H1 (cell line): ENCODE data around the gene TRIM24. TPM values are rescaled to one million over a fixed set of nuclear protein-coding genes. Genes with fewer than 3 reads are reported as not detected.

Experiments
- CTCF ChIA-PET: fragments of 300-600 bp; sonication (Branson Sonifier 250); formaldehyde crosslinking; loops from one replicate; lab custom pipeline; 2021; ENCODE audit not compliant: partially characterized antibody; lab: Charles Lee
- POLR2A ChIA-PET: fragments of 300-600 bp; sonication (Branson Sonifier 250); formaldehyde crosslinking; loops from one replicate; lab custom pipeline; 2021; ENCODE audit warnings: inconsistent platforms; ENCODE audit not compliant: partially characterized antibody; lab: Charles Lee
- DNase-seq, 2 experiments: peaks; one replicate each; pipeline versions ENCODE4 v3.0.0 to v3.0.0-alpha.2; 2010 to 2022; ENCODE audit warnings: low spot score in 2 of 2, low read depth in 1 of 2, mixed read lengths in 1 of 2
- FAIRE-seq: peaks from 2 replicates; lab custom pipeline; 2011; peaks lifted over from hg19 to GRCh38; lab: Jason Lieb, UNC
- H2AFZ ChIP-seq: 2 replicates; pipeline ENCODE4 v1.8.1; 2012; ENCODE audit warnings: low read length, inconsistent platforms
- H2AK5ac ChIP-seq: 2 replicates; pipeline ENCODE4 v1.6.1; 2013; ENCODE audit warnings: low read depth, low read length
- H2BK120ac ChIP-seq: replicated peaks from 2 replicates; pipeline ENCODE3; 2013; ENCODE audit warnings: low read depth, low read length, inconsistent platforms
- H2BK12ac ChIP-seq: 2 replicates; pipeline ENCODE4 v1.6.1; 2013; ENCODE audit warnings: low read depth, low read length
- H2BK15ac ChIP-seq: 2 replicates; pipeline ENCODE4 v1.6.1; 2013; ENCODE audit warnings: low read length
- H2BK20ac ChIP-seq: 2 replicates; pipeline ENCODE4 v1.6.1; 2013; ENCODE audit warnings: low read length
- H2BK5ac ChIP-seq: 2 replicates; pipeline ENCODE4 v1.6.1; 2013; ENCODE audit warnings: low read depth, low read length
- H3K14ac ChIP-seq: 2 replicates; pipeline ENCODE4 v1.6.1; 2013; ENCODE audit warnings: inconsistent platforms; ENCODE audit not compliant: insufficient read length
- H3K18ac ChIP-seq: 2 replicates; pipeline ENCODE4 v1.6.1; 2013; ENCODE audit warnings: low read length; ENCODE audit errors: extremely low read depth
- H3K23ac ChIP-seq: 2 replicates; pipeline ENCODE4 v1.6.1; 2013; ENCODE audit warnings: inconsistent platforms; ENCODE audit not compliant: insufficient read length
- H3K23me2 ChIP-seq: 2 replicates; pipeline ENCODE4 v1.6.1; 2013; ENCODE audit warnings: low read depth, low read length
- H3K27ac ChIP-seq: 2 replicates; pipeline ENCODE4 v1.6.1; 2011; ENCODE audit warnings: low read depth, low read length, inconsistent platforms
- H3K27me3 ChIP-seq, 4 experiments: replicated peaks in 1 of 4; 1 replicate in 1 of 4; 2 replicates in 3 of 4; pipeline versions ENCODE4 v1.6.1 to v1.8.1; 2011 to 2013; ENCODE audit warnings: low read length in 3 of 4, mild to moderate bottlenecking in 3 of 4, inconsistent platforms in 2 of 4, mixed read lengths in 2 of 4, moderate library complexity in 1 of 4; ENCODE audit not compliant: control insufficient read depth in 3 of 4, insufficient read depth in 3 of 4; ENCODE audit errors: extremely low read depth in 1 of 4
- H3K36me3 ChIP-seq, 4 experiments: 2 replicates each; pipeline versions ENCODE4 v1.6.1 to v1.8.1; 2011 to 2013; ENCODE audit warnings: mild to moderate bottlenecking in 4 of 4, low read length in 3 of 4, moderate library complexity in 2 of 4, control low read depth in 1 of 4, inconsistent platforms in 1 of 4; ENCODE audit not compliant: insufficient read depth in 4 of 4, control insufficient read depth in 2 of 4
- H3K4ac ChIP-seq: replicated peaks from 2 replicates; pipeline ENCODE3; 2013; ENCODE audit warnings: low read length, low read depth, mixed read lengths, inconsistent platforms; ENCODE audit not compliant: insufficient read length
- H3K4me1 ChIP-seq, 4 experiments: replicated peaks in 1 of 4; 1 replicate in 1 of 4; 2 replicates in 3 of 4; pipeline versions ENCODE4 v1.6.1 to v1.8.1; 2011 to 2013; ENCODE audit warnings: low read length in 3 of 4, inconsistent platforms in 2 of 4, mixed read lengths in 1 of 4; ENCODE audit not compliant: insufficient read depth in 4 of 4, control insufficient read depth in 3 of 4
- H3K4me2 ChIP-seq, 2 experiments: 2 replicates each; pipeline versions ENCODE4 v1.6.1 to v1.8.1; 2011 to 2013; ENCODE audit warnings: low read depth in 2 of 2, low read length in 2 of 2, control low read depth in 1 of 2, inconsistent platforms in 1 of 2, mild to moderate bottlenecking in 1 of 2; ENCODE audit not compliant: insufficient read depth in 1 of 2
- H3K4me3 ChIP-seq, 4 experiments: fragments of 200-600, 300-600 bp in 1 of 4; sonication (generic), shearing (Covaris generic), sonication (Bioruptor Twin) in 1 of 4; 2 replicates each; pipeline versions ENCODE4 v1.5.1 to v1.8.1; 2011 to 2016; ENCODE audit warnings: low read length in 4 of 4, low read depth in 3 of 4, control low read depth in 2 of 4, inconsistent platforms in 2 of 4, mild to moderate bottlenecking in 2 of 4, mixed read lengths in 1 of 4, moderate library complexity in 1 of 4; ENCODE audit not compliant: insufficient read depth in 2 of 4; ENCODE audit errors: extremely low read depth in 1 of 4
- H3K56ac ChIP-seq: replicated peaks from 2 replicates; pipeline ENCODE3; 2013; ENCODE audit warnings: low read depth, mild to moderate bottlenecking, mixed read lengths, low read length, inconsistent platforms; ENCODE audit not compliant: insufficient read length
- H3K79me1 ChIP-seq: 2 replicates; pipeline ENCODE4 v1.6.1; 2013; ENCODE audit warnings: low read depth, low read length, control low read depth
- H3K79me2 ChIP-seq, 2 experiments: 2 replicates each; pipeline versions ENCODE4 v1.6.1 to v1.8.1; 2012 to 2013; ENCODE audit warnings: low read length in 2 of 2, mild to moderate bottlenecking in 2 of 2, inconsistent platforms in 1 of 2; ENCODE audit not compliant: insufficient read depth in 2 of 2, control insufficient read depth in 1 of 2
- H3K9ac ChIP-seq, 4 experiments: replicated peaks in 1 of 4; 1 replicate in 1 of 4; 2 replicates in 3 of 4; pipeline versions ENCODE4 v1.6.1 to v1.8.1; 2011 to 2013; ENCODE audit warnings: low read depth in 3 of 4, low read length in 3 of 4, control low read depth in 2 of 4, mild to moderate bottlenecking in 2 of 4, moderate library complexity in 2 of 4, inconsistent platforms in 1 of 4; ENCODE audit errors: extremely low read depth in 1 of 4
- H3K9me3 ChIP-seq, 2 experiments: 2 replicates each; pipeline versions ENCODE4 v1.6.1 to v1.8.1; 2012 to 2013; ENCODE audit warnings: mild to moderate bottlenecking in 2 of 2, moderate library complexity in 2 of 2, control low read depth in 1 of 2, inconsistent platforms in 1 of 2, low read depth in 1 of 2, low read length in 1 of 2, mixed read lengths in 1 of 2; ENCODE audit not compliant: insufficient read depth in 2 of 2
- H4K20me1 ChIP-seq, 2 experiments: replicated peaks in 1 of 2; 2 replicates each; pipeline versions ENCODE3 to v1.8.1; 2011 to 2013; ENCODE audit warnings: inconsistent platforms in 2 of 2, low read length in 2 of 2, mild to moderate bottlenecking in 1 of 2; ENCODE audit not compliant: insufficient read depth in 2 of 2, control insufficient read depth in 1 of 2
- H4K5ac ChIP-seq: 2 replicates; pipeline ENCODE4 v1.6.1; 2013; ENCODE audit warnings: low read length, low read depth, mixed read lengths, inconsistent platforms; ENCODE audit not compliant: insufficient read length
- H4K8ac ChIP-seq: 2 replicates; pipeline ENCODE4 v1.8.0; 2013; ENCODE audit warnings: mild to moderate bottlenecking, moderate library complexity, low read length, inconsistent platforms; ENCODE audit not compliant: insufficient read depth; ENCODE audit errors: extremely low read depth
- H4K91ac ChIP-seq: replicated peaks from 2 replicates; pipeline ENCODE3; 2013; ENCODE audit warnings: low read length, mixed read lengths, inconsistent platforms; ENCODE audit not compliant: insufficient read length
- CHD1 ChIP-seq: IDR thresholded peaks from 2 replicates; pipeline ENCODE4 v1.6.1; 2012; ENCODE audit warnings: low read depth, low read length, improper control_type of control experiment
- CTBP2 ChIP-seq: IDR thresholded peaks from 2 replicates; pipeline ENCODE4 v1.7.0; 2011; ENCODE audit warnings: borderline replicate concordance, mild to moderate bottlenecking, moderate library complexity, mixed read lengths, low read length; ENCODE audit not compliant: insufficient read depth, insufficient read length
- RNF2 ChIP-seq: fragments of 200-900, 300-1000 bp; sonication (generic); IDR thresholded peaks from 2 replicates; pipeline ENCODE4 v1.7.1; 2016; ENCODE audit warnings: borderline replicate concordance, low read depth, mild to moderate bottlenecking, antibody characterized with exemption, low read length; ENCODE audit not compliant: poor library complexity, severe bottlenecking; ENCODE audit errors: missing control alignments
- WGBS, 2 experiments: shearing (Covaris generic) in 1 of 2; methylation state at CpG; one replicate each; pipeline versions ENCODE4 v1.1.6 to v1.1.7; 2013 to 2015; ENCODE audit warnings: low lambda C conversion rate in 2 of 2, mixed read lengths in 2 of 2, inconsistent platforms in 1 of 2, low coverage in 1 of 2, missing lambda C conversion rate in 1 of 2; ENCODE audit not compliant: insufficient replicate concordance in 2 of 2, insufficient coverage in 1 of 2, insufficient read length in 1 of 2; ENCODE audit errors: extremely low coverage in 1 of 2, missing lambda C conversion rate in 1 of 2; 5-methylcytosine and 5-hydroxymethylcytosine counted together
- polyA plus RNA-seq, 7 experiments: library from polyadenylated mRNA; depleted of rRNA in 3 of 7; stranded (reverse) in 5 of 7; unstranded in 2 of 7; fragments of >200 nt in 5 of 7; fragments of 200-250 nt in 2 of 7; gene quantifications; 1 replicate in 5 of 7; 2 replicates in 1 of 7; 4 replicates in 1 of 7; pipeline versions ENCODE4 v1.2.1 to v1.2.3, GENCODE V29; 2011 to 2013; ENCODE audit warnings: missing spikeins in 2 of 7, mixed read lengths in 2 of 7
- total RNA-seq: library from RNA; stranded (reverse); fragmentation: NEBNext Ultra II Directional; extraction: Animal tissue kit (Norgen Biotek cat#: 25700); gene quantifications from 2 replicates; pipeline ENCODE4 v1.2.1, GENCODE V29; 2021
- TF ChIP-seq, protein P1 (sequence below): IDR thresholded peaks from 2 replicates; pipeline ENCODE4 v1.6.1; 2012; ENCODE audit warnings: inconsistent platforms

Gene TRIM24
- total and polyA plus RNA-seq, 2 of the 8 experiments (the other 6 are each of a cell fraction or from before 2014, with no cell fraction given) = 67.6 to 149 TPM

DNA sequence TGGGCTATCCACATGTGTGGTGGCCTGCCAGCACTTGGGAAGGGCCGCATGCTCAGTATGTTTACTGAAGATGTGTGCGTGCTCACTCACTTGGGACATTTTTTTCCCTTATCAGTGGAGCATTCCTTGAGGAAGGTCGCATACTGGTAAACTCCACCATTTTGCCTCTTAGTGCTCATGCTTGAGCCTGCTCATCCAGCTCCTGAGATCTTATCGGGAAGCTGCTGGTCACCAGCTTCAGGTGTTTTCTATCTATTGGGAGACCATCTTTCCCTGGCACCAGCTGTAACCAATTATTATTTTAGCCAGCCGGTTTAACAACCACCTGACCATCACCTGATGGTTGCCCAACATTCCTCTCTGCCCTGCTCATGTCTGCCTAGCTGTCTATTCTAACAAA lies 35.0 kb upstream of the TRIM24 start:
- WGBS, 2 experiments = 94% methylated on average over 5 of the region's 5 CpGs; no CpG with 5 or more reads in 1 of the 2 experiments
- ChIA-PET CTCF (no interaction called here), POLR2A (no interaction called here)
- H3K23ac ChIP-seq = no peak overlapping the region
- no peak overlapping the region for H3K56ac ChIP-seq
- no peak overlapping the region for H2BK20ac ChIP-seq
- no peak overlapping the region for H3K4me2 ChIP-seq
- no peak overlapping the region for H2BK5ac ChIP-seq
- peaks cover 0 to 5% (median 2%) of the 10 kb centered on the region in 4 experiments; a peak in 2 of 8 replicates for H3K36me3 ChIP-seq
- no peak overlapping the region for H3K9ac ChIP-seq
- no peaks in the 10 kb centered on the region for H3K79me2 ChIP-seq
- no peak overlapping the region for H3K4ac ChIP-seq
- DNase-seq = no peak
- peaks cover 14 to 18% of the 10 kb centered on the region in 2 experiments for H3K9me3 ChIP-seq
- H3K23me2 ChIP-seq = no peaks in the 10 kb centered on the region
- H4K20me1 ChIP-seq = no peaks in the 10 kb centered on the region
- H2BK12ac ChIP-seq = no peak overlapping the region
- H4K5ac ChIP-seq = no peak overlapping the region
- FAIRE-seq = no peak
- no peak overlapping the region for H4K91ac ChIP-seq
- H3K27me3 ChIP-seq = no peaks in the 10 kb centered on the region
- H2BK15ac ChIP-seq = 0 out of 2 replicates have a peak overlapping the region, but pooled peaks have one; percentile 49
- H2AK5ac ChIP-seq = no peak overlapping the region
- no peak overlapping the region for H3K4me3 ChIP-seq
- no peak overlapping the region for H2BK120ac ChIP-seq
- no peak overlapping the region for H2AFZ ChIP-seq
- H3K18ac ChIP-seq = no peak overlapping the region
- no peak overlapping the region for H4K8ac ChIP-seq
- no peak overlapping the region for H3K27ac ChIP-seq
- H3K79me1 ChIP-seq = no peaks in the 10 kb centered on the region
- H3K4me1 ChIP-seq = no peaks in the 10 kb centered on the region
- H3K14ac ChIP-seq = no peak overlapping the region
- TF ChIP-seq, protein P1, sequence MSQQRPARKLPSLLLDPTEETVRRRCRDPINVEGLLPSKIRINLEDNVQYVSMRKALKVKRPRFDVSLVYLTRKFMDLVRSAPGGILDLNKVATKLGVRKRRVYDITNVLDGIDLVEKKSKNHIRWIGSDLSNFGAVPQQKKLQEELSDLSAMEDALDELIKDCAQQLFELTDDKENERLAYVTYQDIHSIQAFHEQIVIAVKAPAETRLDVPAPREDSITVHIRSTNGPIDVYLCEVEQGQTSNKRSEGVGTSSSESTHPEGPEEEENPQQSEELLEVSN = no peak
- no peak for TF ChIP-seq CTBP2
- no peak for TF ChIP-seq CHD1
- no peak for TF ChIP-seq RNF2
